ENCODE results near the gene PYM1. TPM values are rescaled to one million over a fixed set of nuclear protein-coding genes. Genes with fewer than 3 reads are reported as not detected.

Gene PYM1
- total and polyA plus RNA-seq, 2 of the 8 experiments (the other 6 are each of a cell fraction or from before 2014, with no cell fraction given): 38.7 to 58.5 TPM

- TF ChIP-seq SRF (IDR thresholded peaks at IDR 0.05; ENCODE audit: low read depth, low read length): no peak
- TF ChIP-seq CBX5 (IDR thresholded peaks at IDR 0.05; ENCODE audit: low read depth, low read length): no peak
- TF ChIP-seq ASH2L (IDR thresholded peaks at IDR 0.05; ENCODE audit: low read length): peak; percentile 58
- no peak for TF ChIP-seq MAFK (IDR thresholded peaks at IDR 0.05; ENCODE audit: low read depth, low read length)
- no peak for TF ChIP-seq TCF12 (IDR thresholded peaks at IDR 0.05; ENCODE audit: low read depth, low read length)
- TF ChIP-seq CTBP2 (IDR thresholded peaks at IDR 0.05; ENCODE audit: borderline replicate concordance, insufficient read depth, insufficient read length, low read length): no peak
- TF ChIP-seq ATF2 (IDR thresholded peaks at IDR 0.05; ENCODE audit: low read length): no peak
- TF ChIP-seq SAP30 (IDR thresholded peaks at IDR 0.05; ENCODE audit: insufficient read depth, insufficient replicate concordance, low read length): no peak
- peak; percentile 9; the same call in 1 of the 2 replicates for TF ChIP-seq SP1 (IDR thresholded peaks at IDR 0.05; ENCODE audit: low read depth, low read length)
- no peak for TF ChIP-seq NANOG (IDR thresholded peaks at IDR 0.05; ENCODE audit: insufficient read depth, low read depth, low read length, poor library complexity, severe bottlenecking)
- TF ChIP-seq PHF8 (conservative IDR thresholded peaks at IDR 0.05; ENCODE audit: low read depth, low read length): peak; percentile 66; the same call in 1 of the 2 replicates
- TF ChIP-seq YY1 (IDR thresholded peaks at IDR 0.05; ENCODE audit: low read depth, low read length): no peak
- TF ChIP-seq CREB1 (IDR thresholded peaks at IDR 0.05): peak; percentile 29; the same call in 1 of the 2 replicates
- TF ChIP-seq TEAD4 (IDR thresholded peaks at IDR 0.05; ENCODE audit: low read depth, low read length): no peak
- 0 out of 2 replicates have a peak, but pooled peaks have one; percentile 12 for TF ChIP-seq KDM5A (IDR thresholded peaks at IDR 0.05; ENCODE audit: low read length)
- TF ChIP-seq ATF3 (IDR thresholded peaks at IDR 0.05; ENCODE audit: insufficient read depth, low read depth, low read length): no peak
- peak; percentile 76 for TF ChIP-seq TBP (IDR thresholded peaks at IDR 0.05; ENCODE audit: low read depth, low read length)
- TF ChIP-seq RFX5 (IDR thresholded peaks at IDR 0.05; ENCODE audit: borderline replicate concordance, low read depth, low read length): no peak
- peak; percentile 76 for TF ChIP-seq TAF1 (IDR thresholded peaks at IDR 0.05; ENCODE audit: low read depth, low read length)
- TF ChIP-seq RNF2 (IDR thresholded peaks at IDR 0.05; ENCODE audit: borderline replicate concordance, low read depth, low read length, missing control alignments, poor library complexity, severe bottlenecking): no peak
- no peak for TF ChIP-seq KDM4A (IDR thresholded peaks at IDR 0.05; ENCODE audit: low read depth, low read length, severe bottlenecking)
Measured at GRCh38 chr12:55927588-55928502, at the start of gene PYM1 (continued).

Measured in H1 (cell line).